Measurements from ENCODE around the gene NIN.

DNA sequence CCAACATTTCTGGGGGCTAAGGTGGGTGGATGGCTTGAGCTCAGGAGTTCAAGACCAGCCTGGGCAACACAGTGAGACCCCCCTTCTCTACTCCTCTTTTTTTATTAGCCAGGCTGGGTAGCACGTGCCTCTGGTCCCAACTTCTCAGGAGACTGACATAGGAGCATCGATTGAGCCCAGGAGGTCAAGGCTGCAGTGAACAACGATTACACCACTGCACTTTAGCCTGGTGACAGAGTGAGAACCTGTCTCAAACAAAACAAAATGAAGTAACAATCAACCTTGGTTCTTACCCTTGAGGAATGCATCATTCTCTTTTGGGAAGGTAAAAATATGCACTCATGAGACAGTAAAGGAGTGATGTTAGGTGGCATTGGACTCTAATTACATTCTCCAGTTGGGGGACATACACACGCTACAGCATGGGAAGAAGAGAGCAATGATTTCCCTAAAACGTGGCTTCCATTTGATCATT is 3.9 kb upstream of the NIN start:
- TF ChIP-seq, protein P1, sequence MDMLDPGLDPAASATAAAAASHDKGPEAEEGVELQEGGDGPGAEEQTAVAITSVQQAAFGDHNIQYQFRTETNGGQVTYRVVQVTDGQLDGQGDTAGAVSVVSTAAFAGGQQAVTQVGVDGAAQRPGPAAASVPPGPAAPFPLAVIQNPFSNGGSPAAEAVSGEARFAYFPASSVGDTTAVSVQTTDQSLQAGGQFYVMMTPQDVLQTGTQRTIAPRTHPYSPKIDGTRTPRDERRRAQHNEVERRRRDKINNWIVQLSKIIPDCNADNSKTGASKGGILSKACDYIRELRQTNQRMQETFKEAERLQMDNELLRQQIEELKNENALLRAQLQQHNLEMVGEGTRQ (IDR thresholded peaks at IDR 0.05; ENCODE audit: low read depth, low read length), result no peak
- no peak for TF ChIP-seq CHD1 (IDR thresholded peaks at IDR 0.05; ENCODE audit: low read depth, low read length)
- no peak for TF ChIP-seq MXI1 (IDR thresholded peaks at IDR 0.05; ENCODE audit: borderline replicate concordance, low read depth, low read length)
- no peak for TF ChIP-seq MAZ (IDR thresholded peaks at IDR 0.05; ENCODE audit: borderline replicate concordance, low read depth, low read length)
- TF ChIP-seq POLR2A (IDR thresholded peaks at IDR 0.05; ENCODE audit: low read depth, low read length), result no peak
- TF ChIP-seq, protein P2, sequence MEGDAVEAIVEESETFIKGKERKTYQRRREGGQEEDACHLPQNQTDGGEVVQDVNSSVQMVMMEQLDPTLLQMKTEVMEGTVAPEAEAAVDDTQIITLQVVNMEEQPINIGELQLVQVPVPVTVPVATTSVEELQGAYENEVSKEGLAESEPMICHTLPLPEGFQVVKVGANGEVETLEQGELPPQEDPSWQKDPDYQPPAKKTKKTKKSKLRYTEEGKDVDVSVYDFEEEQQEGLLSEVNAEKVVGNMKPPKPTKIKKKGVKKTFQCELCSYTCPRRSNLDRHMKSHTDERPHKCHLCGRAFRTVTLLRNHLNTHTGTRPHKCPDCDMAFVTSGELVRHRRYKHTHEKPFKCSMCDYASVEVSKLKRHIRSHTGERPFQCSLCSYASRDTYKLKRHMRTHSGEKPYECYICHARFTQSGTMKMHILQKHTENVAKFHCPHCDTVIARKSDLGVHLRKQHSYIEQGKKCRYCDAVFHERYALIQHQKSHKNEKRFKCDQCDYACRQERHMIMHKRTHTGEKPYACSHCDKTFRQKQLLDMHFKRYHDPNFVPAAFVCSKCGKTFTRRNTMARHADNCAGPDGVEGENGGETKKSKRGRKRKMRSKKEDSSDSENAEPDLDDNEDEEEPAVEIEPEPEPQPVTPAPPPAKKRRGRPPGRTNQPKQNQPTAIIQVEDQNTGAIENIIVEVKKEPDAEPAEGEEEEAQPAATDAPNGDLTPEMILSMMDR (conservative IDR thresholded peaks at IDR 0.05; ENCODE audit: low read depth, low read length), result no peak
- no peak for TF ChIP-seq NFE2L2 (IDR thresholded peaks at IDR 0.05; ENCODE audit: low read depth, low read length)
- no peak for TF ChIP-seq CEBPB (IDR thresholded peaks at IDR 0.05; ENCODE audit: low read depth, low read length)
- no peak for TF ChIP-seq FOS (IDR thresholded peaks at IDR 0.05; ENCODE audit: low read depth, low read length)
- TF ChIP-seq RFX5 (IDR thresholded peaks at IDR 0.05; ENCODE audit: low read depth, low read length), result no peak
